Endothelial cell (in vitro differentiated cells): ENCODE results near the gene MED27. TPM values are rescaled to one million over a fixed set of nuclear protein-coding genes. Genes with fewer than 3 reads are reported as not detected.

Experiments used
- DNase-seq: peaks from one replicate; pipeline ENCODE4 v3.0.0; 2021; ENCODE audit warnings: low spot score
- H3K27ac Mint-ChIP-seq: one replicate; pipeline ENCODE4 v1.8.0; 2021; ENCODE audit warnings: mixed read lengths, inconsistent platforms; ENCODE audit not compliant: unreplicated experiment
- H3K27me3 Mint-ChIP-seq: one replicate; pipeline ENCODE4 v1.8.0; 2021; ENCODE audit warnings: mild to moderate bottlenecking, moderate library complexity, mixed read lengths, inconsistent platforms; ENCODE audit not compliant: unreplicated experiment
- H3K36me3 Mint-ChIP-seq: one replicate; pipeline ENCODE4 v1.8.0; 2021; ENCODE audit warnings: mild to moderate bottlenecking, low read depth, mixed read lengths, inconsistent platforms; ENCODE audit not compliant: unreplicated experiment
- H3K4me1 Mint-ChIP-seq: one replicate; pipeline ENCODE4 v1.8.0; 2021; ENCODE audit warnings: mild to moderate bottlenecking, mixed read lengths, inconsistent platforms; ENCODE audit not compliant: unreplicated experiment
- H3K4me3 Mint-ChIP-seq: one replicate; pipeline ENCODE4 v1.8.0; 2021; ENCODE audit warnings: mild to moderate bottlenecking, mixed read lengths, inconsistent platforms; ENCODE audit not compliant: unreplicated experiment
- H3K9me3 Mint-ChIP-seq: one replicate; pipeline ENCODE4 v1.8.0; 2021; ENCODE audit warnings: mixed read lengths, inconsistent platforms; ENCODE audit not compliant: unreplicated experiment
- total RNA-seq: library from RNA; stranded (reverse); fragmentation: NEBNext Ultra II Directional; extraction: Animal tissue kit (Norgen Biotek cat#: 25700); gene quantifications from one replicate; pipeline ENCODE4 v1.2.1, GENCODE V29; 2021; ENCODE audit not compliant: unreplicated experiment
- TF ChIP-seq, protein P1 (sequence below): fragments of 200-600 bp; sonication (generic); IDR thresholded peaks from one replicate; pipeline ENCODE4 v1.5.0; 2021; ENCODE audit warnings: antibody characterized with exemption; ENCODE audit not compliant: unreplicated experiment

Gene MED27
- total RNA-seq, 1 donor from 2014 or later: 24.0 TPM

- no peaks in the 10 kb centered on the region for H3K9me3 Mint-ChIP-seq
- TF ChIP-seq, protein P1, sequence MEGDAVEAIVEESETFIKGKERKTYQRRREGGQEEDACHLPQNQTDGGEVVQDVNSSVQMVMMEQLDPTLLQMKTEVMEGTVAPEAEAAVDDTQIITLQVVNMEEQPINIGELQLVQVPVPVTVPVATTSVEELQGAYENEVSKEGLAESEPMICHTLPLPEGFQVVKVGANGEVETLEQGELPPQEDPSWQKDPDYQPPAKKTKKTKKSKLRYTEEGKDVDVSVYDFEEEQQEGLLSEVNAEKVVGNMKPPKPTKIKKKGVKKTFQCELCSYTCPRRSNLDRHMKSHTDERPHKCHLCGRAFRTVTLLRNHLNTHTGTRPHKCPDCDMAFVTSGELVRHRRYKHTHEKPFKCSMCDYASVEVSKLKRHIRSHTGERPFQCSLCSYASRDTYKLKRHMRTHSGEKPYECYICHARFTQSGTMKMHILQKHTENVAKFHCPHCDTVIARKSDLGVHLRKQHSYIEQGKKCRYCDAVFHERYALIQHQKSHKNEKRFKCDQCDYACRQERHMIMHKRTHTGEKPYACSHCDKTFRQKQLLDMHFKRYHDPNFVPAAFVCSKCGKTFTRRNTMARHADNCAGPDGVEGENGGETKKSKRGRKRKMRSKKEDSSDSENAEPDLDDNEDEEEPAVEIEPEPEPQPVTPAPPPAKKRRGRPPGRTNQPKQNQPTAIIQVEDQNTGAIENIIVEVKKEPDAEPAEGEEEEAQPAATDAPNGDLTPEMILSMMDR: no peak
- H3K27ac Mint-ChIP-seq: no peak overlapping the region
- no peaks in the 10 kb centered on the region for H3K36me3 Mint-ChIP-seq
- no peak for DNase-seq
- H3K27me3 Mint-ChIP-seq: no peaks in the 10 kb centered on the region
- H3K4me3 Mint-ChIP-seq: no peak overlapping the region
- no peaks in the 10 kb centered on the region for H3K4me1 Mint-ChIP-seq
These were observed 266.6 kb downstream of the MED27 start for GRCh38 chr9:131813116-131813515.

DNA sequence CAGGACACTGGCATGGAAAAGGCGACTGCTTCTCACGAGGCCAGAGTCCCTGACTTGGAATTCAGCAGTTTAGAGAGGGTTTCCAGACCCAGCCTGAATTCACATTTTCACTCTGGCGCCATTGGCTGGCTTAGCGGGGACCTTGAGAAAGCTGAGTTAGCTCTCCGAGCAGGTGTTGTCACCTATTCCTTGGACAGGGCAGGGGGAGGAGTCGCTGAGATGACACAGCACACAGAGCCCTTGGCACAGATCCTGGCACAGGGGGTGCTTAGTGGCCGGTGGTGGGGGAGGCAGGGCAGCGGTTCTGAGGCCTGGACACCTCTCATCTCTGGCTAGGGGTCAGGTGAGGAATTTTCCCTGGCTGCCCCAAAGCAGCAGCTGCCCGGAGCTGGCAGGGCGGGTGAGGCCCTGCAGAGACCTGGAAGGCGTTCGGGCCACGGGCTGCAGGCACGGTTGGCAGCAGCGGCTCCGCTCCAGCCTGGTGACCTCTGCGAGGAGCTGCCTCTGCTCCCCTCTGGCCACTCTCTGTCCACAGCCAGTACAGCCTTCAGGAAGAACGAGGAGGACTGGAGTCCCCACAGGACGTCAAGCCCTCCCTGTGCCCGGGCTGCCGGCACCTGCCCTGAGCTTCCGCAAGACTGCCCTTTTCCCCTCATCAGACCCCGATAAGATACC is 267.4 kb downstream of the MED27 start:
- H3K27me3 Mint-ChIP-seq: peaks cover 2% of the 10 kb centered on the region
- H3K27ac Mint-ChIP-seq: no peak overlapping the region
- H3K9me3 Mint-ChIP-seq: no peaks in the 10 kb centered on the region
- no peak for DNase-seq
- H3K4me1 Mint-ChIP-seq: peaks cover 6% of the 10 kb centered on the region
- no peak overlapping the region for H3K4me3 Mint-ChIP-seq
- H3K36me3 Mint-ChIP-seq: no peaks in the 10 kb centered on the region
- TF ChIP-seq, protein P1: no peak

- H3K9me3 Mint-ChIP-seq: no peaks in the 10 kb centered on the region
- no peak overlapping the region for H3K4me3 Mint-ChIP-seq
- TF ChIP-seq, protein P1: no peak
- DNase-seq: no peak
- H3K27ac Mint-ChIP-seq: no peak overlapping the region
- H3K27me3 Mint-ChIP-seq: peaks cover 2% of the 10 kb centered on the region
- no peaks in the 10 kb centered on the region for H3K36me3 Mint-ChIP-seq
- peaks cover 6% of the 10 kb centered on the region for H3K4me1 Mint-ChIP-seq
These were observed 268.3 kb downstream of the MED27 start for GRCh38 chr9:131811405-131811804.

GRCh38 chr9:131810351-131811170 is 269.1 kb downstream of the MED27 start:
- no peaks in the 10 kb centered on the region for H3K9me3 Mint-ChIP-seq
- H3K27me3 Mint-ChIP-seq: peaks cover 2% of the 10 kb centered on the region
- H3K4me3 Mint-ChIP-seq: no peak overlapping the region
- peaks cover 6% of the 10 kb centered on the region for H3K4me1 Mint-ChIP-seq
- no peak overlapping the region for H3K27ac Mint-ChIP-seq
- no peaks in the 10 kb centered on the region for H3K36me3 Mint-ChIP-seq
- no peak for DNase-seq
- TF ChIP-seq, protein P1: no peak

Other genes starting within 250 kb of the MED27 start
- gene NTNG2, start 82.2 kb upstream of the MED27 start, total RNA-seq: 0.38 TPM